HG03520 (cell line): ENCODE results near the gene ZCCHC24.
"Not testable (repeated sequence)": the region's sequence is repeated elsewhere in the genome, so short reads cannot be mapped to it uniquely, and the experiment has no call there.

Experiments
- ATAC-seq: cut with Tn5 transposase; IDR thresholded peaks from one replicate; pipeline ENCODE4 v1.9.1; 2021; ENCODE audit warnings: mild to moderate bottlenecking, moderate library complexity; ENCODE audit not compliant: unreplicated experiment

Gene ZCCHC24

DNA sequence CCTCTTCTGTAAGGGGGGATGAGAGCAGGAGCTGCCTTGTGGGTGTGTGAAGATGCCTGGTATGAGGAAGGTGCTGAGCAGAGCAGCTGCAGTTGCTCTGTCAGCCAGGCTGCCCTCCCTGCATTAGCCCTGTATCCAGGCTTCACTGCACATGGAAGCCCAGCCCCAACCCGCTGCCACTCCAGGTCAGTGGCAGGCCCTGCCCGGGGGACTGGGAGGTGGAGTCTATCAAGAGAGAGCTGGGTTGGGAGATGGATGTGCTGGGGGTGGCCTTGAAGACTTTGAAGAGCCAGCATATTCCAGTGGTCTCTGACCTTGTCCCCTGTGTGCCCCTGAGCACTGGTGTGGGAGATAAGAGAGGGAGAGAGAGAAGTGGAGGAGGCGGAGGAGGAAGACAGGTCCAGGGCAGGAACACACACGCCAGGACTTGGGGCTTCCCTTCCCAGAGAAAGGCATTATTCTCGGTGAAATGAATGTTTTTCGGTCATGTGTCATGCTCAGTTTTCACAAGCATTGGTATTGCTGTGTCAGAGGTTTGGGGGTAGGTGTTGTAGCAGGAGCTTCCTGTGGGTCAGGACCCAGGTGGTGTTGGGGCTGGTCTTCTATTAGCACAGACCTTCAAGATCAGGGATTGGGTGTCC is 95.5 kb downstream of the ZCCHC24 start:
- no peak for ATAC-seq

DNA sequence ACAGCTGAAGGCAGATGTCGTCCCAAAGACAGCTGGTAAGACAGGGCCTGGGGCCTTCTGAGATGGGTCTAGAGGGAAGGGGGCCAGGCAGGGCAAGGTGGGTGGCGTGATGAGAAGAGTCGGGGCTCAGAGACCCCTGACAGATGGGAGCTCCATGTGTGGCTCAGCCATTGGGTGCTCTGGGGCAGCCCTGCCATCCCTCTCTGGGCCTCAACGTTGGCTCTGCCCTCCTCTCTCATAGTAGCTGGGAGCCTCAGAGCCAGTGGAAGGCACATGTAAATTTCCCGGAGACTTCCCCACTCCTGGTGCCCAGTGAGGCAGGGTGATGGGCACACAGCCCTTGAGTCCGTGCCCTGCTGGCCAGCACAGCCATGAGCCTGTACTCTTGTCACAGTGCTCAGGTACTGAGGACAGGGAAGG is 96.3 kb downstream of the ZCCHC24 start:
- ATAC-seq: no peak

DNA sequence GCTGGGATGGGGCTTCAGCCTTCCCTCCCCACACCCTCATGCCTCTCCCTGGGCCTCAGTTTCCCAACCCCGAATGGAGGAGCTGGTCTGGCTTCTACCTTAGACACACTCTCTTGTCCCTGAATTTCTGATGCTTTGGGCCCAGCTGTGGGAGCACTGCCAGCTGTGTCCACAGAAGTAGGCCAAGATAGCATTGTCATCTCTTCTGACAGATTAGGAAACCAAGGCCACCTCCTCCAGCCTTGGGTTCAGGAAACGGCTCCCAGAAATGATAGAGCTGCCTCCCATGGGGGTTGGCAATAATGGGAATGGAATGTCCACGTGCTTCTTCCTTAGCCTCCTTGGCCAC is 96.8 kb downstream of the ZCCHC24 start:
- no peak for ATAC-seq

DNA sequence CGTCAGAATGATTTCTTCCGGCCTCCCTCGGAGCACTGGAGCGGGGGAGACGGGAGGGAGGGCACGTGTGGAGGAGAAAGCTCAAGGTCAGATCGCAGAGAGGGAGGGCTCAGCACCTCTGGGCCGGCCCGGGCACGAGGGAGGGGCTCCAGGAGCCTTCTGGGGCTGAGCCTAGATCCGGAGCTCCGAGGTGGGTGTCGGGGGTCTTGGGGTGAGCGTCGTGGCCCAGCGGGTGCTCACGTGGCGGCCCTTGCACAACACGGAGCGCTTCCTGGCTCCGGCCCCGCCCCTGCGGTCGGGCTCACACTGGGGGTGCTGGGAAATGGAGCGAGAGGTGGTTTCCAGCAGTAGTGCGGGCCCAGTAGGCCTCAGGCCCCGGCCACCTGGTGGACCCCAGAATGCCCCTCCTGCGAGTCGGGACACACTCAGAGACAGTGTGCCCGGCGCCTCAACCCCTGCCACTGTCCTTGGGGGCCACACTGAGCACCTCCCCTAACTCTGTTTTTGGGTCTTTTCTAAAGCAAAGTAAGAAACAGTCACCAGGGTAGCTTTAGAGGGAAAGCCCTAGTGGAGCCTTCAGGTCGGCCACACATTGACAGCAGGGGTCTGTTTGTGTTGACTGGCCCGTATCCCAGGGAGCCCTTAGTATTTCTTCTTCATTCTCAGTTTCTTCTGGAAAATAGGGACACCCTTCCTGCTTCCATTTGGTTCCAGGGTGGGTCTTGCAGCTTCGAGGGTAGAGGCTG is 97.4 kb downstream of the ZCCHC24 start:
- ATAC-seq: peak; percentile 67

DNA sequence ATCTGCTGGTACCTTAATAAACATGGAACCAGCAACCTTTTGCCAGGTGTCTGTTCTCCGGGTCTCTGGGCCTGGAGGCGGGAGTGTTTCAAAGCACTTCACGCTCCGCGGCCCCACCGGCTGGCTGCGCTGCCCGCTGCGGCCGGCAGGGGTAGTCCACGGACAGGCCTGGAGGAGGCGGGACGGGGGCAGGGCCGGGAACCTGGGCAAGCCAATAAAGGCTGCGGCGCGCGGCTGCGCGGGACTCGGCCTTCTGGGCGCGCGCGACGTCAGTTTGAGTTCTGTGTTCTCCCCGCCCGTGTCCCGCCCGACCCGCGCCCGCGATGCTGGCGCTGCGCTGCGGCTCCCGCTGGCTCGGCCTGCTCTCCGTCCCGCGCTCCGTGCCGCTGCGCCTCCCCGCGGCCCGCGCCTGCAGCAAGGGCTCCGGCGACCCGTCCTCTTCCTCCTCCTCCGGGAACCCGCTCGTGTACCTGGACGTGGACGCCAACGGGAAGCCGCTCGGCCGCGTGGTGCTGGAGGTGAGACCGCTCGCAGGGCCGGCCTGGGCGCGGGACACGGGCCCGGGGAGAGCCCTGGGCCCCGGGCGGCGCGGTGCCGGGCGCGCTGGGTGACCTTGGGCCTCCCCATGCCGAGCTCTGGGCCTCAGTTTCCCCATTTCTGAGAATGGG is 98.1 kb downstream of the ZCCHC24 start, which contains the start of gene PPIF:
Gene PPIF (plus strand): TSS at position 244 of the 668 bp plus-strand sequence. CDS start 80 bp downstream, at position 324.
- peak; percentile 71 for ATAC-seq

DNA sequence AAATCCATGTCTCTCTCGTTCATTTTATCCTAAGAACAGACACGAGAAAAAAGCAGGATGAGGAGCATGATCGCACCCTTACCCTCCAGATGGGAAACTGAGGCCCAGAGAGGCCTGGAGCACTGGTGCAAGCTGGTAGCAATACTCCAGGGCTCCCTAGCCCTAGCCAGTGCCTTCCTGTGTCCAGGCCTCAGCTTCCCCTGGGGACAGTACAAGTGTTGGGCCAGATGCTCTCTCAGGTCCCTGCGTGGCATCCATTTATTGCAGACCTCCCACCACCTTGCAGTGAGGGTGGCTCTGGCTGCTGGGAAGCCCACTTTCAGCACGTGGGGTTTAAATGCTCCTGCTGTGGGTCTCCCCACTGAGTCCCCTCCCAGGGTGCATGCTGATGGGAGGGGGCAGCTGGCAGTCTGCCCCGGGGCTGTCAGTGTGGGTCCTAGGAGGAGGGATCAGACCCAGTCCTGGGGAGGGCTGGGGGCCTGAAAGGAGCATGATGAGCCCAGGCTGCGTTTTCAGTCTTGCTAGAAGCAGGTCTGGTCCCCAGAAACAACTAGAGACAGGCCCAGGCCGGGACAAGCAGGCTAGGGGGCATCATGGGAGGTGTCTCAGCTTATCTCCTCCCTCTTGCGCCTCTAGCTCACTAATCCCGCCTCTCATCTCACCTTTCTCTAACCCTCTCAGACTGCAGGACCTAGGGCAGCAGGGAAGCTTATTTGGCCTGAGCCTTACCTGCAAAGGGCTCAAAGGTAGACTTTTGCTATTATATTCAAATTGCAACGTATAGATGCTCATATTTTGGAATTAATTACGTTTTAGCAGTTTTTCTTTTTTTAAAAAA is 98.8 kb downstream of the ZCCHC24 start:
- ATAC-seq: no peak

DNA sequence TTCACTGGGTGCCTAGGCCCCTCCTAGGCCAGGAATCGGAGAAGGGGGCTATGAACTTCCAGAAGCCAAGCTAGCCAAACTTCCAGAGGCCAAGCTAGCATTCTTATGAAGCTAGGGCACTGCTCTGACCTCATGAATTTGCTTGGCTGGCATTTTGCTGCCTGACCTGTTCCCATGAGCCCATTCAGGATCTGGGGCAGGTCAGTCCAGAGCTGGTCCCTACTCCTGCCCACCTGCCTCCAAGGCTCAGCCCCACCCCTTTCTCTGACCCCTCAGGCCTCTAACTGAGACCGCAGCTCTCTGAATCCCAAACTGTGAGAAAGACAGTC is 99.4 kb downstream of the ZCCHC24 start:
- ATAC-seq: no peak

DNA sequence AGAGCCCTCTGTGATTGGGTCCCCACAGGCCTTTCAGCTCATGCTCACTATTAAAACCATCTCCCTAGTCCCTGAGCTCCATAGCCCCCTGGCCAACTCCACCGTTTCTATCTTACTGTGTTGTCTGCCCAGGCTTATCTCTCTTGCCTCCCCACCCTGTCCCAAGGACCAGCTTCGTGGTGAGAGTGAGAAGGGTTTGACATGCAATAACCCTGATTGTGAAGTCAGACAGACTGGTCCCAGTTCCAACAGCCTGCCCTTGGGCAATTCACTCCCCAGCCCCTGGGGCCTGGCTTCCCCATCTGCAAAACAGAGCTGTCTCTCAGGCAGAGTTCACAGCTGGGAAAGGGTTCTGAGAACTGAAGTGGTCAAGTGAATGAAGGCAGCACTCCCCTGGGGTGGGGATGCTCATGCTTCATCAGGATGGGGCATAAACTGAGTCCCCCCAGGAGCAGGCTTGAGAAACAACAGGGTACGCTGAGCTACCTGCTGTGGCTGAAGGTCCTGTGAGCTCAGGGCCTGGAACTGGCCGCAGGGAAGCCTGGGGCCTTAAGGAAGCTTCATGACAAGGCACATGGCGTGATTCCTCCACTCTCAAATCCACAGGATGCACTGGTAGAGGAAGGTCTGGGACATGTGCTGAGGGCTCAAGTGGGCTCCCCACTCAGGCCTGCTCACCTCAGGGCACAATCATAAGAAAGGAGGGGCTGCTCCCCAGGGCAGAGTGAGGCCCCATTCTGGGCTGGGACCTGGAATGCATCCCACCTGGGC is 100.0 kb downstream of the ZCCHC24 start:
- ATAC-seq: no peak

DNA sequence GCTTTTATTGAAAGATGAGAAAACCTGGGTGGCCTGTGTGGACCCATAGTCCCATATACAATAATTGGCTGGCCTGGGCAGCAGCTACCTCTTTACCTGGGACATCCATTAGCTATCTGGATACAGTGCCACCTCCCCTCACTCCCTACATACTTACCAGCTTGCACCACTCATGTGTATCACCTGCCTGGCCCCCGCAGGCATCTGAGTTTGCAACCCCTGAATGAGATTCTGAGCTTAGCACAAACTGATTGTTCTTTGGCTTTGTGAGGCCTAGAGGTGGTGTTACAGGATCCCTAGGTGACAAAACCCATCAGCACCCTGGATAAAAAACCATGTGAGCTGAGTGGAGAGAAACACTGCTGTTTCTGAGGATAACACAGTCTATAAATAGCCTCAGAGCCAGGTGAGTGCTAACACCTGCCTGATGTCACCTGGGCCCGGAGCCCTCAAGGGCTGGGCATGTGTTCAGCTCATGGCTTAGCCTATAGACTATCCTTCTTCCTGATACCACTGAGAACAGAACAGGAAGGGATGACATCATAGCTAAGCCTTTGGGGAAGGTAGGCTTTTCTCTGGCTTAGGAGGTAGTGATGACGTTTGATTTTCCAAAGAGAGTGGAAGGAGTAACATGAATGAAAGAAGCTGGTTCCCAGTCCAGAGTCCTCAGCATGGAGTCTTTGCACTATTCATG is 100.8 kb downstream of the ZCCHC24 start:
- no peak for ATAC-seq

DNA sequence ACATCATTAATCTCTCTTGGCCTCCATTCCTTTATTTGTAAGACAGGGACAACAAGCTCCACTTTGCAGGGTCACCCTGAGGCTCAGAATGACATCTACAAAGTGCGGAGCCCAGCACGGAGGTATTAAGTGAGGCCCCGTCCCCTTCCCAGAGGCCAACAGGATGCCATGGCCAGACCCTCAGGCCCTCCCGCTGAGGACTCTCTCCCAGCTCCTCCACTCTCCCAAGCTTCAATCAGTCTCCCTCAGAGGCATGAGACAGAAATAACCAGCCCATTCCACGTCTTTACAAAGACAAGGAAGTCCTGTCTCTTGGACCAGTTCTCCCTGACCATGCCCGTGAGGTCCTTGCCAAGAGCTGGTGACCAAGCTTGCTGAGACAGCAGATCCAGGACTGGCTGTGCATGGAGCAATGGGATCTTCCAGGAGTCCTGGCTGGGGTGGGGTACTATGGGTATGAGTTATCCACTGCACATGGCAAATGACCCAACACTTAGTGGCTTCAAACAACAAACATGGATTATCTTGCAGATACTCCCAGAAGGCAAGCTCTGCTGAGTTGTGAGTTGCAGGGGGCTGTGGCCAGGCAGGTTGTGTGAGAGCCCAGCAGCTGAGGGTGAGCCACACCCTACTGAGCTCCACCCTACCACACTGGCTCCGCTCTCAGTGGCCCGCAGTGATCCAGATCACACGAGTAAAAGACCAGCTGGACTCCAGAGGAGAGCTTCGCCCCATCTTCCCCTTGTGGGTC is 102.4 kb downstream of the ZCCHC24 start:
- no peak for ATAC-seq

DNA sequence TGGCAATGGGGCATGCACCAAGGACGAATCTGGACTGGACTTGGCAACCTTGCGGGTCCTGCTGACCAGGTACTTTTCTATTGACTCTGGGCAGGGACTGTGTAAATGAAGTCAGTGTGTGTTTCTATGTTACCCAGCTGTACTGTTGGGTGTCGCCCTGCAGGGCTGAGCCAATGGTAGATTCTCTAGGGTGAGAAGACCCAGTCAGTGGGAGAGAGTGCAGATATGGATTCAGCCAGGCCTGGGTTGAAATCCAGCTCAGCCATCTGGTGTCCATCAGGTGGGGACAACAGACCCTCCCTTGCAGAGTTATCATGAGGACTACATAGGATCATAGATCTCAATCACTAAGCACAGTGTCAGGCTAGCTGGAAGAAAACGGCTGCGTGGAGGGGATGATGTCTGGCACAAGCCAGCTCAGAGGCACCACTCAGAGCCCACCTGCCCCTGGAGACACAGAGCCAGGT is 103.1 kb downstream of the ZCCHC24 start:
- ATAC-seq: no peak

DNA sequence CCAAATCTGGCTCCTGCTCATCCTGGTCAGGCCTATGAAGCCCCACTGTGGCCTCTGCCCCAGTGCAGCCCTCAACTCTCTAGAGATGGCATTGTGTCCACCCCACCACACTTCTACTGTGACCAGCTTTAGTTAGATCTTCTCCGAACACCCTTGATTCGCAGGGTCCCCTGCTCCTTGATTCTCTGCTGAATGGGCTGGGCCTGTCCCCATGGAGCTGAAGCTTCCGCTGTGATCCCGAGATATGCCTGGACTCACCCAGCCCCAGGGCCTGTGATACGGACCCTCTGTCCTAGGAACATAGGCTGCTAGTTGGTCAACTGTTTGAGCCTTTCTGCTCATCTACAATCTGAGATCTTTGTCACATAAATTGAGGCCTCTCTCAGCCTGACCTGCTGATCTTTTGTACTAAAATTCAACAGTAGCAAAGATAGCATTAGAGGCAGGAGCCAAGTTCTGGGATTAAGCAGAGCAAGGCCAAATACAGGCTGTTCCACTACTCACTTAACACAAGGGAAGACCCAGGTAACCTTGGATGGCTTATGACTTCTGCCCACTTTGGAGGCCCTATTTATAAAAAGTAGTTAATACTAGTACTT is 104.7 kb downstream of the ZCCHC24 start:
- no peak for ATAC-seq

DNA sequence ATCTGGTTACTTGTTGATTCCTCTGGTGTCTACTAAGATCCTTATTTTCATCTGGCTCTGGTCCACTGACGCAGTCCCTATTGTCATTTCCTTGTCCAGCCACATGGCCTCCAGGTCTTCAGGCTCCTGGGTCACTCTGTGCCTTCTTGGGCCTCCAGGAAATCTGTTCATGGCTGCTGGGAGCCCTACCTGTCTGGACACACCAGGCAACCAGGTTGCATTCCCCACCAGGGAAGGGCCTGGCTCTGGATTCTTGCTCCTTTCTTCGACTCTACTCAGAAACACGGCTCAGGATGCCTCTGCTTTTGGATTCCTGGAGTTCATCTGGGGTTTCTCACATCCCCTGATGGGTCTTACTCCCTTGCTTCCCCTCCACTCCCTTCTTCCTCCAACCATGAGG is 106.2 kb downstream of the ZCCHC24 start:
- ATAC-seq: no peak

DNA sequence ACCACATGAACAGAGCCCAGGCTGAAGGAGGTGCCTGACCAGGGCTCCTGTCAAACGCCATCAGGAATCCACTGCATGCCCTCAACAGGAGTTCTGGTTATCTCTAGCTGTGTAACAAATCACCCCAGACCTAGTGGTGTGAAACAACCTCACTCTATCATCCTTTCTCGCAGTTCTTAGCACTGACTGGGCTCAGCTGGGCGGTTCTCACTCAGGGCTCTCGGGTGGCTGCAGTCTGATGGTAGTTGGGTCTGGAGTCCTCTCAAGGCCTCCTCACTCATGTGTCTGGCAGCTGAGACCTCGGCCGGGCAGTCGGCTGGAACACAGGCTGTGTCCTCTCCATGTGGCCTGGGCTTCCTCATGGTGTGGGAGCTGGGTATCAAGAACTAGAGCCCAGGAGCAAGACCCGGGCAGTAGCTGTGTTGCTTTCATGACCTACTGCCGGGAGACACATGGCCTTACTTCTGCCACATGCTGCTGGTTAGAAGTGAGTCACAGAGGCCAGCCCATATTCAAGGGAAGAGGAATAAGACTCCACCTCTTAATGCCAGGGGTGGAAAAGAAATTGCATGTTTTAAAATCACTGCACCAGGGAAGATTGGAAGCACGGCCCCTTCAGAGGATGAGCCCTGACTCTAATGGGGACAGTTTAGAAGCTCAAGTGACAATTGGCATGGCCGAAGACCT is 107.5 kb downstream of the ZCCHC24 start:
- ATAC-seq: not testable (repeated sequence)

DNA sequence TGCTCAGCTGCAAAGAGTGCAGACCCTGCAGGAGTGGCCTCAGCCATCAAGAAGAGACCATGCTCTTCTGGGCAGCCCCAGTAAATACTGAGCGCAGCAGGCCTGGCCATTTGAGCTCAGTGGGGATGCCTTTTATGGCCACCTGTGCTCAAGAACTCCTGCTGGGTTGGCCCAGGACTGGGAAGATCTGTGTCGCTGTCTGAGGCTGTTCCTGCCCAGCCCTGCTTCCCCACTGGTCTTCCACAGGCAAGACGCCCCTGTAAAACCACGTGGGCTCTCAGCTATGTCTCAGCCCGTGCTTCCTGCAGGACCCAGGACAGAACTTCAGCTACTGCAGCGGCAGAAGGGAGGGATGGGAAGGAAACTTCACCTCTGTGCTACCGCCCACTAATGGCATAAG is 108.7 kb downstream of the ZCCHC24 start:
- no peak for ATAC-seq

DNA sequence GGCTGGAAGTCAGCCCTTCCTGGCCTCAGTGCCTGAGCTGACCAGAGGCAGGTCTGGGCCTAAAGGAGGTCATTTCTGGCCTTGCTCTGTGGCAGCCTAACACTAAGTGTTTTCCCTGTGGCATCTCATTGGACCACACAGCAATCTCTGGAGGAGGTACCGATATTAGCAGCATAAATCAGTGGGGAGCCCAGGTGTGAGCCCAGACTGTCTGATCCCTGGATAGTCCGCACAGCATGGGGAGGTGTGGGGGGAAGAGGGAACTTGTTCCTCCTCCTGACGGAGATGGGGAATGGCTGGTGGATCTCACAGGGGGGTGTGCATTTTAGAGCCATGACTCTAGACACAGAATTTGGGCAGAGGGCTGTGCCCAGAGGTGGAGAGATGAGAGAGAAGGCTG is 109.1 kb downstream of the ZCCHC24 start:
- ATAC-seq: no peak

DNA sequence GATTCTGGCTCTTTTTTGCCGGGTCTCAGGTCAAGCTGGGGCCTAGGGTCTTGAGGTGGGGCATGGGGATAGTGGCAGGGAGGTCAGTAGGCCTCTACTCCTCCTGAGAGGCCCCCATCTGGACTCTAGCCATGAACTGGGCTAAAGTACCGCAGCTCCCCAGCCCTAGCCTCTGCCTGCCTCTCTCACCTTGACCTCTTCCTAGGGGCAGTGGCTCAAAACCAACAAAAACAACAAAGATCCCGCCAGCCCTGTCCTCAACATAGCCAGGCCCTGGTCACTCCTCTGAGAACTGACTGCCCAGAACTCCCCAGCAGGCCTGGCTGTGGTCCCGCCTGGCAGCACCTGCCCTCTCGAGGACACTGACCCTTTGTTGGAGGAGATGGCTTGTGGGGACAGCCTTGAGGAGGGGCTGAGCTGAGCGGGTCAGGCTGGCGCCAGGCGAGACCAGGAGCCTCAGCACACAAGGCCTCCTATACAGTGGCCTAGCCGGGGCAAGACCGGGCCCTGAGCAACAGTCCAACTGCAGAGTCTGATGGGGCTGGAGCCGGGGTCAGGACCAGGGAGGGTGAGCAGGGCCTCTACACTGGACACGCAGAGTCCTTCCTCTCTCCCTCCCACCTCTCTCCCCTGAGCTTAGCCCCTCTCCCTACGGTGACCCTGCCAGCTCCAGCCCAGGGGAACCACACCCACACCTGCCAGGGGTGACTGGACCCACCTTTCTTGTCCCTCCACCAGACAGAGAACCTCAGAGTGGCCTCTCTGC is 109.8 kb downstream of the ZCCHC24 start:
- ATAC-seq: no peak
